ENCODE results near the gene DPYD. TPM values are rescaled to one million over a fixed set of nuclear protein-coding genes. Genes with fewer than 3 reads are reported as not detected.

The DPYD gene
- total and polyA plus RNA-seq, 8 donors = 2.7 to 24.5 (median 9.4) TPM

GRCh38 chr1:97423403-97423802 is 497.4 kb downstream of the DPYD start:
- intact Hi-C loops (cut with DNase I) = no loop called here
- no peak for TF ChIP-seq CTCF (IDR thresholded peaks at IDR 0.05)
- ATAC-seq (no peak), FAIRE-seq (no peak), DNase-seq (no peak)
- no peak overlapping the region for H3K4me3 ChIP-seq
- H3K36me3 ChIP-seq = no peaks in the 10 kb centered on the region
- no peaks in the 10 kb centered on the region for H3K27me3 ChIP-seq
- H3K4me1 ChIP-seq = no peaks in the 10 kb centered on the region
- no peaks in the 10 kb centered on the region for H3K9me3 ChIP-seq
- H3K27ac ChIP-seq = no peak overlapping the region
- WGBS, 2 donors = 75 to 83% methylated on average over 2 of the region's 2 CpGs

GRCh38 chr1:97417661-97418060 is 503.2 kb downstream of the DPYD start:
- ATAC-seq (no peak), DNase-seq (no peak), FAIRE-seq (no peak)
- Histone ChIP-seq H3K9me3 (no peaks in the 10 kb centered on the region), H3K4me3 (no peak overlapping the region), H3K27ac (no peak overlapping the region), H3K36me3 (no peaks in the 10 kb centered on the region), H3K4me1 (no peaks in the 10 kb centered on the region), H3K27me3 (no peaks in the 10 kb centered on the region)
- TF ChIP-seq CTCF (IDR thresholded peaks at IDR 0.05) = no peak
- intact Hi-C loops (cut with DNase I) = no loop called here

- Histone ChIP-seq H3K4me3 (no peak overlapping the region), H3K27me3 (no peaks in the 10 kb centered on the region), H3K9me3 (no peaks in the 10 kb centered on the region), H3K36me3 (no peaks in the 10 kb centered on the region), H3K4me1 (no peaks in the 10 kb centered on the region), H3K27ac (no peak overlapping the region)
- ATAC-seq (no peak), FAIRE-seq (no peak), DNase-seq (no peak)
- no peak for TF ChIP-seq CTCF (IDR thresholded peaks at IDR 0.05)
- intact Hi-C loops (cut with DNase I) = no loop called here
- 69 to 73% methylated on average over 3 of the region's 3 CpGs for WGBS, 2 donors
These were observed 506.0 kb downstream of the DPYD start for GRCh38 chr1:97414682-97415312.

GRCh38 chr1:97412737-97413136 is 508.1 kb downstream of the DPYD start:
- 0 to 62% methylated on average over 1 of the region's 1 CpG for WGBS, 2 donors
- no peaks in the 10 kb centered on the region for H3K4me1 ChIP-seq
- no peaks in the 10 kb centered on the region for H3K9me3 ChIP-seq
- H3K4me3 ChIP-seq = no peak overlapping the region
- no peak for ATAC-seq
- no peak for FAIRE-seq
- H3K36me3 ChIP-seq = no peaks in the 10 kb centered on the region
- H3K27me3 ChIP-seq = no peaks in the 10 kb centered on the region
- intact Hi-C loops (cut with DNase I) = no loop called here
- no peak for TF ChIP-seq CTCF (IDR thresholded peaks at IDR 0.05)
- no peak for DNase-seq
- H3K27ac ChIP-seq = no peak overlapping the region

- intact Hi-C loops (cut with DNase I) = no loop called here
- no peaks in the 10 kb centered on the region for H3K36me3 ChIP-seq
- DNase-seq = no peak
- no peak overlapping the region for H3K4me3 ChIP-seq
- TF ChIP-seq CTCF (IDR thresholded peaks at IDR 0.05) = no peak
- H3K27me3 ChIP-seq = no peaks in the 10 kb centered on the region
- WGBS, 2 donors = 47 to 56% methylated on average over 4 of the region's 4 CpGs
- no peak for ATAC-seq
- no peak overlapping the region for H3K27ac ChIP-seq
- H3K4me1 ChIP-seq = no peaks in the 10 kb centered on the region
- no peak for FAIRE-seq
- H3K9me3 ChIP-seq = no peaks in the 10 kb centered on the region
These were observed 508.7 kb downstream of the DPYD start for GRCh38 chr1:97412166-97412565.

All from pancreas (tissue), 10 donors.